ENCODE data around the gene CCDC33. TPM values are rescaled to one million over a fixed set of nuclear protein-coding genes. Genes with fewer than 3 reads are reported as not detected.

CCDC33 gene
- total RNA-seq, 1 experiment from 2014 or later, result not detected

DNA sequence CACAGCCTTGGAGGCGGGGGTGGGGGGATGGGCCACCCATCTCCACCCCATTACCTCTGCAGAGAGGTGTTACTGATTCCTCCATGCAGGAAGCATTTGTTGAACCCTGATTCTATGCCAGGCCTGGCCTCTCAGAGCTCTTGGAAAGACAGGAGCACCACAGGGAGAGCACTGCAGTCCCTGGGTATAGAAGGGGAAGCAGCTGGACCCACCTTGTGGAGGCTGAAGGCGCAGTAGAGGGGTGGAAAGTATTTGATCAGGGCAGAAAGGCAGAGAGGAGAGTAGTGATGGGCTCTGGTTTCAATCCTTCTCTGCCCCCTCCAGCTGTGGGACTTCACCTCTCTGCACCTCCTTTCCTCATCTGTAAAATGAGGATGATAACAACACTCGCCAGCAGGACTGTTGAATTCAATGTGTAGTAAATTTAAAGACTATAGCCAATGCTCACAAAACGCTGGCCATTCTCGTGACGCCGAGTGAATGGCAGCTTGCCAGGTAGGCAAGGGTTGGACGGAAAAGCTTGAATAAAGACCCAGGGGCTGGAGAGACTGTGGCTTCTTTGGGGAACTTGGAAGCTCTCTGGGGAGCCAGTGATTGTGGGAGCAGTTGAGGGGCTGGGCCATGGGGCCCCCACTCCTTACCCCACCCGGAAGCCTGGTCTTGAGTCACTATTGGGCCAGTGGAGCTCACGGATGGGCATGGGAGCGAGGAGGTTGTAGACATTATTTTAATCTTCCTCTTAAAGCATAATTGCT lies 8.0 kb upstream of the CCDC33 start:
- no peak for DNase-seq (ENCODE audit: extremely low read depth, low read depth)

DNA sequence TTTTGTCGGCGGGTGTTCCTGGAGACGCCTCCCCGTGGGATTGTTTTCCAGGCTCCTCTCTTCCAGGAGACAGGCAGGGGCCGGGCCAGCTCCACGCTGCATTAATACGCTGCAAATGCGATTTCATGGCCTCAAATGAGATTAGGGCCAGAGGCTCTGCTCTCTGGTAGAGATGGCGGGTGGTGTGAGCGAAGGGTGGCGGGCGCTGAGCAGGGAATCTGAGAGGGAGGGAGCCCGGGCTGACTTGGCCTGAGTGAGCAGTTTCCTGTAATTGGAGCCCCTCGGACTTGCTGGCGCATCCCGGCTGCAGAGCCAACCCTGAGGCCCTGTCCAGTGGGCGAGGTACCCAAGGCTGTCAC lies 7.4 kb upstream of the CCDC33 start:
- no peak for DNase-seq (ENCODE audit: extremely low read depth, low read depth)

DNA sequence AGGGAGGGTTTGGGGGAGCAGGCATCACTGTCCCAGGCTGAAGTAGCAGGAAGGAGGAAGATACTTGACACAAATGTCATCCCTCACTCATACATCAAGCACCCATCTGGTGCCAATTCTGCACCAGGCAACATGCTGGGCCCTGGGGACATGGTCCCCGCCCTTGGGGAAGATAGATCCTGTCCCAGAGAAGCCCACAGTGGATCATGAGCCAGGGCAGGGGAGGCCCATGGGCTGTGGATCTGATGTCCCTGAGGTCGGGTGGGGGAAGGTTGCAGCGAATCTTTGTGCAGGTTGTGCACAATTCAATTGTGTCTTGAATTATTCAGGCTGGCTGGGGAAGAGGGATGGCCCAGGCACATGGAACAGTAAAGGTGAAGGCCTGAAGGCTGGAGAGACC lies 6.4 kb upstream of the CCDC33 start:
- DNase-seq (ENCODE audit: extremely low read depth, low read depth), result no peak

DNA sequence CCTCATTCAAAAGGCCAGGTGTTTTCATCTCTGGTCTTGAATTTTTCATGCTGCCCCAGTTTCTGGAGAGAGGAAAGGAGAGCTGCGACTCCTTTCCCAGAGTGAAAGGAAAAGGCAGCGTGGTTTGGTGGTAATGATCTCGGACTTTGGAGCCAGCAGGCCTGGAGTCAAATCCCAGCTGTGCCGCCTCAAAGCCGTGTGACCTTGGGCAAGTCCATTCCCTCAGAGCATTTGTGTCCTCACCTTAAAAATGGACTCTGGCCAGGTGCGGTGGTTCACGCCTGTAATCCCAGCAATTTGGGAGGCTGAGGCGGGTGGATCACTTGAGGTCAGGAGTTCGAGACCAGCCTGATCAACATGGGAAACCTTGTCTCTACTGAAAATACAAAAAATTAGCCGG lies 4.7 kb upstream of the CCDC33 start:
- no peak for DNase-seq (ENCODE audit: extremely low read depth, low read depth)

DNA sequence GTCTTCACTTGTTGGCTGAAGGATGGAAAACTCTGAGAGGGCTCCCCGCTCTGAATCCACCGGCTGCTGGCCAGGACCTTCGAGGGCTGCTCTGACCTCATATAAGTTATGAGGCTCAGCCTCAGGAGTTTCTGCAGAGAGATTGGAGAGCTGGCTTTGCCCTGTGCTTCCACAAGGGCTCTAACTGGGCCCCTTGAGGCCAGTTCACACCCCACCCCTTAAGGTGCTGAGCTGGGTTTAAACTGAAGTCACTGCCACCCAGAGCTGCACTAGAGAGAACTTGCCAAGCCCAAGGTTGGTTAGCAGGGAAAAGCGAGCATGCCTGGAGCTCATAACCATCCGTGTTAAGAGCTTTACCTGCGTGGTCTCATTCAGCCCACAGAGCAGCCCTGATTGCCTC lies 2.8 kb upstream of the CCDC33 start:
- DNase-seq (ENCODE audit: extremely low read depth, low read depth), result no peak

DNA sequence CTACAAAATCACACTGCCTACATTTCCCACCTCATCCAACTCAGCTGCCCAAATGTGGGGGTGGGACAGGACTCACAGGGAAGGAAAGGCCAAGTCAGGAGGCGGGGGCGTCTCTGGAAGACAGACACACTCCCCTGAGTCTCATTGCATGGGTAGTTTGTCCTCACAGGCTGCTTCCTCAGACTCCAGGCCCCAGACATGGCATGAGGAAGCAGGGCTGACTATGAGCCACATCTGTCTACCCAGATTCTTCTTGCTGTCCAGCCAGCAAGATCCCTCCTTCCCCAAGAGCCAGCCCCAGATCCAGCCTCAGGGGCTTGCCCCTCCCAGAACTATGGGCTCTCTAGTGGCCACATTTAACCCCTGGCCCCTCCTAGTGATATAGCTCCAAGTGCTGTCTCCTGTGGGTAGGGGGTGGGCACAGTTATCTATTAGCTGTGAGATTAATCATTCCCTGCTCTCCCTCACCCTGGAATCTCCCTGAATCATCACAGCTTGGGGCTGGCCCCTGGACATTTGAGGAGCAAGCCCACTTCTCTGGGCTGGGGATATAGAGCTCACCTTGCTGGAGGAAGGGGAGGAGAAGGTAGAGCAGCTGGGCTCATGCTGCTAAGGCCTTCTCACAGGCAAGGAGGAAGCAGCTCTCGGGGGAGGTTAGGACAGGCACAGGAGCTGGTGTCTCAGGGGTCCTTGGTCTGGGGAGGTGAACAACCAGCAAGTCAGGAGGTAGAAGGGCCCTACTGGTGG lies 2.1 kb upstream of the CCDC33 start:
- DNase-seq (ENCODE audit: extremely low read depth, low read depth), result no peak

DNA sequence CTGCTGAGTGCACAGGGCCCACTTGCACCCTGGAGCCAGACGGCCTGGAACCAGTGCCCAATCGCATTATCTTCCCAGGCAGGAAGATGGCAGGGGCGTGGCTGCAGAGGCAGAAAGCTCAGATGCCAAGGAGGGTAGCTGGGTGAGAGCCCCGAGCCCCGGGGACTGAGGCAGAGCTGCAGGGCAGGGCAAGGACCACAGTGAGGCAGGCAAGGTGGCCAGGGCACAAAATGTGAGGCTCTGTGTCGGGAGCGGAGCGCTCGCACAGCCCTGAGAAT lies 1.6 kb upstream of the CCDC33 start:
- no peak for DNase-seq (ENCODE audit: extremely low read depth, low read depth)

DNA sequence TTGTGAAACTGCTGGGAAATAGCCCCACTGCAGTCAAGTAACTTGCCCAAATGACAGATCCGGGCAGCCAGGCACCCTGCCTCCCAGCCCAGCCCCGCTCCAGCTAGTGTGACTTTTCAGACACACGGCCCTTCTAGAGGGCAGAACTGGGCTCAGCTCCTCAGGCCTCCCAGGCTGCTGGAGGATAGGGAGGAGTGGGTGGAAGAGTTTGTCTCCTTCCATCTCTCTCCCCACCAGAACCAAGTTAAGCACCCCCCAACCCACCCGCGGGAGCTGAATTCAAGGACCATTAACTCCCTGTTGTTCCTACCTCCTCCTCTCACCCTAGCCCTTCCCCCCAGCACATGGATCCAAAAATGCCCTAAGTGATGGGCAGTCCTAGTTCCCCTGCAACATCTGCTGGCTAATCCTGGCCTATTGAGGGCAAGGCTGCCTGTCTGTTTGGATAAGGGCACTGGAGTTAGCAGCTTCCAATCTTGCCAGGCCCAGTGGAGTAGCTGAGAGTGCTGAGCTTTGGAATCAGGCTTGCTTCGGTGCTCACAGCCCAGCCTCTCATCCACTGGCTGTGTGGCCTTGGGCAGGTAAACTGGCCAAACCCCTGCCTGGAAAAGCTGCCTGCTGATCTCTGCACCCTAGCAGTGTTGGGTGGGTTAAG lies 3.1 kb downstream of the CCDC33 start:
- DNase-seq (ENCODE audit: extremely low read depth, low read depth), result no peak

DNA sequence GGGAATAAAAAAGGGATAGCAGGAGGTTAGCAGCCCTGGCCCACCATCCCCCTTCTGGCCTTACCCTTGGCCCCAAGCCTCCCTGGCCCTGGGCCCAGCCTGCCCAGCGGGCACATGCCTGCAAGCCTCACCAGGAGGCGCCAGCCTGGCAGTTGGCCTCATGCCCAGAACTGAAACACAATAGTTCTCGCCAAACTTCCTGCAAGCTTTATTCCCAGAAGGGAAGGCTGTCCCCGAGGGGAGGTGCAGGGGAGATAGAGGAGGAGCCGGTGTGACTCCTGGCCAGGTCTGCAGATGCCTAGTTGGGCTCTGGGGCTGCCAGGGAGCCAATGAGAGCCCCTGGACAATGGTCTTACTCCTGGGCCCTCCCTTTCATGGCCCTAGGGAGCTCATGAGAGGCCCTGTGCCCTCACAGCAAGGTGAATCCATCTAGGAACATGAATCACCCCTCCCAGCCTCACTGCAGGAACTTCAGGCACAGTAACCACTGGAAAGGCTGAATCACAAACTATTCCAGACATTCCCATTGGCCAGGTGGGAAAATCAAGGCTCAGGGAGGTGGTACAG lies 4.0 kb downstream of the CCDC33 start:
- DNase-seq (ENCODE audit: extremely low read depth, low read depth), result peak; percentile 29

DNA sequence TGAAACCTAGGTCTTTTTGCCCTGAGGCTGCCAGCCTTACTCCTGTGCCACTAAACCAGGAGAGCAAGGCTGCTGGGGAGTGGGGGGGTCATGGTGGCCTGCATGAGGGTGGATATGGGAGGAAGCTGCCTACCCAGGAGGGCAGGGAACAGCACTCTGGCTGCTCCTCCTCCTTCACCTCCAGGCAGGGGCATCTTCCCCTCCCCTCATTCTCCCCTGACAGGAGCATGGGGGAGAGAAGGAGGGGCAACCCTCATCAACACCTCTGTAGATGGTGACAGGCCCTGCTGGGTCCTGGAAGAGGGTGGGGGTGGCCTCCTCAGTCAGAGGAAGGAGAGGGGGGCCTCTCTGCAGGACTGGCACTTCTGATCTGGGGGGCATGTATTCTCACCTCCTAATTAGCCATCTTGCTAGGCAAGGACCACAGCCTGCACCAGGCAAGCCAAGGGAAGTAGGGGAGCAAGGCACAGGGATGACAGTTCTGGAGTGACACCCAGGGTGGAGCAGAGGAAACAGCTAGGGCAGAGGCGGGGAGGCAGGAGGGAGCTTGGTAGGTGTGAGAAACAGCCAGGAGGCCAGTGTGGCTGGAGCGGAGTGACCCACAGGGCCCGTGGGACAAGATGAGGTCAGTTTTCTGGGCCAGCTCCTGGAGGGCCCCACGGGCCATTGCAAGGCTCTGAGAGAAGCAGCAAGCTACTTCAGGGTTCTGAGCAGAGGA lies 4.9 kb downstream of the CCDC33 start:
- DNase-seq (ENCODE audit: extremely low read depth, low read depth), result no peak

DNA sequence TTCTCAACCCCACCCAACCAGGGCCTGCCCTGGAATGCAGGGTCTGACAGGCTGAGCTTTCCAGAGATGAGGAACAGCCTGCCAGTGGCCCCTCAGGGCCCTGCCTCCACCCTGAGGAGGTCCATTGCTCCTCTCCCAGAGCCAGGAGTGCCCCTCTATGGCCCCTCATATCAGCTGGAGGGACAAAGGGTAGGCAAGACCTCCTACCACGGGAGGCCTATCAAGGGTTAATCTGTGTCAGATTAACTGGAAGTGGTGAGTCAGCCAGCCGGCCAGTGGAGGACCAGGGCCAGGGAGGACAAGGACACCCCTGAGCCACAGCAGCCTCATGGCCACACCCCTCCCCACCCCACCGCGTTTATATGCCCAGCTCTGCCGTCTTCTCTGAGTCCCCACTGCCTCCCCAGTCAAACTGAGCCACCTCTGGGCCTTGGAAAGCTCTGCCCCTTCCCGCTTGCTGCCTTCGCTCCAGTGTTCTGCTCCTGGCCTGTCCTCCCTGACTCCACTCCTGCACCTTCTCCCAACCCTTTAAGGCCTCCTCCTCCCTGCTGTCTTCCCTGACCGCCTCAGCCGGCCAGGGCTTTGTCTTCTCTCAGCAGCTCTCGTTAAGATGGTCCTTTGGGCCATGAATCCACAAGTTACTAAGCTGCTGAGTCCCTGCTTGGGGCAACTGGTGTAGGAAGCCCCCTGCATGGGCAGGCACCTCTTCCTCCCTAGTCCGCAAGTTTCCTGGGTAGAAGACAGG lies 6.5 kb downstream of the CCDC33 start:
- DNase-seq (ENCODE audit: extremely low read depth, low read depth), result no peak

DNA sequence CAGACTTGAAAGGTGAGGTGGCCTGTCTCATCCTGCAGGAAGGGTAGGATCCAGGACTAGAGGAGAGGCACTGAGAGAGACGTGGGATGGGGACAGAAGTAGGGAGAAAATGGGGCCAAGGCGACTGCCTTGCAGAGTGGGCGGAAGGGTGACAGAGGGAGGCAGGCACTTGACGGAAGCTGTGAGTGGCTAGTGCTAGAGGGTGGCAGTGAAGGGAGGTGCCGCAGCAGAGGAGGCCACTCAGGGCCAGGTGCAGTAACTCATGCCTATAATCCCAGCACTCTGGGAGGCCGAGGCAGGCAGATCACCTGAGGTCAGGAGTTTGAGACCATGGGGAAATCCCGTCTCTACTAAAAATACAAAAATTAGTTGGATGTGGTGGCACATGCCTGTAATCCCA lies 7.3 kb downstream of the CCDC33 start:
- DNase-seq (ENCODE audit: extremely low read depth, low read depth), result no peak

DNA sequence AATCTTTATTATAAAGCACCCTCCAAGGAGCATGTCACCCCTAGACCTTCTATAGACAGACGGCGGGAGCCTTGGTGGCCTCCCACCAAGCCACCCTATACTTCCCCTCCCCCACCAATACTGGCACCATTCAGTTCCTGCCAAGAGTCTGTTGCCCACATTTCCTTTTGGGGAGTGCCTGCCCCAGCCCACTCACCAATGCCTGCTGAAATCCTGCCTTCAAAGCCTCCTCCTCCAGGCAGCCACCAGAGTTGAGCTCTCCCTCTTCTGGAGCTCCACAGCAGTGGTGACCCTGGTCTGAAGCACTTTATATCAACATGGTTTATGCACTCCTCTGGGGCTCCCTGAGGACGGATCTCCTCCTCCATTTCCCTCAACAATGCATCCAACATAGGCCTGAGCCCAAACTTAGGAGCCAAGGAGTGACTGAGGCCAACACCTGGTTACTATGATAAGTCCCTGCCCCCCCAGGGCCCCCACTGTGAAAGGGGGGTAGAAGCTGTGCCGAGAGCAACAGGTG lies 8.8 kb downstream of the CCDC33 start:
- DNase-seq (ENCODE audit: extremely low read depth, low read depth), result no peak

DNA sequence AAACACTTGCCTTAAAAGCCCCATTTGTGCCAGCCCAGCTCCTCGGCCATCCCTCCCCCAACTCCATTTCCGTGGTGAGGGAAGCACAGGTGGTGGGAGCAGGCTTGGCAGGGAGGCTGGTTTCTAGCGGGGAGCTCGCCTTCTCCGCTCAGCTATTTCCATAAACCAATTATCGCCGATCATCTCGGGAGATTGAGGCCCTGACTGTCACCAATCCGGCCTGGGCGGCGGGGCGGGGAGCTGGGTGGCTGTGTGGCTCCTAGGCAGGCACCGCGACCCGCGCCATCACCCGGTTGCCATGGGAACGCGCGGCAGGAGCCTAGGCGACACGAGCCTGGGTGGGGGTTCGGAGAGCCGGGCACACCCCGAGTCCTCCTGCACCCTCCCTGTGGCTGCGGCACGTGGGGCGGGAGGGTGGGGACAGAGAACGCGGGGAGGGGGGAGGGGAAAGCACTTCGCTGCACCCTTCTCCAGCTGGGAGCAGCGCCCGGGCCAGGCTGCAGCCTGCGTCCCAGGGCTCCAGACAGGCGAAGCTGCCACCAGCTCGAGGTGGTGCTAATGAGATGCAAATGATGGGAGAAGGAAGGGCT lies 9.3 kb downstream of the CCDC33 start:
- no peak for DNase-seq (ENCODE audit: extremely low read depth, low read depth)

DNA sequence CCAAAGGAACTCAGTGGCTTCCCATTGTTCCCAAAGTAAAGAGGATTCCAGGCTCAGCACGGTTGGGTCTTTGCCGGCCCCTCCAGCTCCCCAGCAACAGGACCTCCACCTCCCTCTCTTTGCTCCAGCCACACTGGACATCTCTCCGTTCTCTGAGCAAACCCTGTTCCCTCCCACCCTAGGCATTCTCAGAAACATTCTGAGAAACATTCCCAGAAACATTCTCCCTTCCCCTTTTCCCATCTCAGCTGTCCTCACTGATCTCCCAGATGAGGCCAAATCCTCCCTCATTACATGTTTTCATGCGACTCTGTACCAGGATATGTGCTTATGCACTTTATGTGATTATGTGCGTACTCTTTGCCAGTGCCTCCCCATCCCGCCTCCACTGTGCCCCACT lies 14.1 kb downstream of the CCDC33 start:
- no peak for DNase-seq (ENCODE audit: extremely low read depth, low read depth)

DNA sequence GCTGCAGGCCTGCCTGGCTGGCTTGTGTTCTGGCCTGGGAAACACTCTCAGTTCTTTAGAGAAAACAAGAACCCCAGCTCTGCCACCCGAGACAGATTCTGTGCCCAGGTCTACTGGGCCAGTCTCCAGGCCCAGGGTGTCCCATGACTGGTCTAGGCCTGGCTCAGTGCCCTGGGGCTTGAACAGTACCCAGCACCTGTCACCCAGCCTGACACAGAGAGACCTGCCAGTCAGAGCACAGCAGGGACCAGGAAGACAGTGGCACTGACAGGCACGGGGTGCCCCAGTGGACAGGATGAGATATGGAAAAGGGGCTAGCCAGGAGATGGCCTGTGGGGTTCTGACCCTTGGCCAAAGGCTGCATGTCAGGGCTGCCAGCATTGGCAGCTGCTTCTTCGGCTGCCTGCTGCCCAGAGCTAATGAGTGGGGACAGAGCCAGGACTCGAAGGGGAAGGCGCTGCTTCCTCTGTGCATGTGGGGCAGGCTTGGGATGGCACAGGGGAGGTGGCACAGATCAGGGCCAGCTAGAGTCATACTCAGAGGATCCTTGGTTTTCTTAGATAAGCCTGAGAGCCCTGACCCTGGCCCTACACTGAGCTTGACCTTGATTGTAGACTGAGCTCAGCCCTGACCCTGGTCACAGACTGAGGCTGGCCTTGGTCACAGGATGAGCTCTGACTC lies 15.1 kb downstream of the CCDC33 start:
- DNase-seq (ENCODE audit: extremely low read depth, low read depth), result no peak

DNA sequence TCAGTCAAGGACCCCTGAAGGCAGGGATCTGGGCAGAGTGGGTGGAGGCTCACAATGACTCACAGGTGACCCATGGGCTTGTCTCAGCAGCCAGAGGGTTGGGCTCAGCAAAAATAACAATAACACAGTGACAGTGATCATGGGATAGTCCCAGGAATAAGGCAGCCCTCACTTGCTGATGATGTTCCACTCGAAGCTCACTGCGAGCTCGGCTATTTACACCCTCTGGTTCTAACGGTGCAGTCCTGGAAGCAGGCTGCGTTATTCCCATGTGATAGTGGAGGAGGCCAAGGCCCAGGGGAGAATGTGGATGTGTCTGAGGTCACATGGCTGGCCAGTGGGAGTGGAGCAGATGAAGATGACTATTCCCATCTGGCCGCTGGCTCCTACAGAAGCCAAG lies 16.2 kb downstream of the CCDC33 start:
- DNase-seq (ENCODE audit: extremely low read depth, low read depth), result no peak

DNA sequence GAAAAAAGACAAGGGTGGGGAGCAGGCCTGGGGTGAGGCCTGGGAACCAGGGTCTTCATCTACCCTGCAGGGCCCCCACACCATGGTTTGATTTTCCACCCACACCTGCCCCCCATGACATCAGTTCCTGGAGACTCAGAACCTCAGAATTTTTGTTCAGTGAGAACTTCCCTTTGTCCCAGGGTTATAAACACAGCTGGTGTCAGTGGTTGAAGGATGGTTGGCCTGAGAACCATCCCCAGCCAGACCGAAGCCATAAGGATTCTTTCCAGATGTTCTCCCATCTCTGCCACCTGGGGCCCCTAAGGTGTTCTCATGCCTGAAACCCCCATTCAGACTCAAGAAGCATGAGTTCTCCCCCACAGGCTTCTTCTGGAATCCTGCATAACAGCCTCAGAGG lies 16.6 kb downstream of the CCDC33 start:
- DNase-seq (ENCODE audit: extremely low read depth, low read depth), result no peak

DNA sequence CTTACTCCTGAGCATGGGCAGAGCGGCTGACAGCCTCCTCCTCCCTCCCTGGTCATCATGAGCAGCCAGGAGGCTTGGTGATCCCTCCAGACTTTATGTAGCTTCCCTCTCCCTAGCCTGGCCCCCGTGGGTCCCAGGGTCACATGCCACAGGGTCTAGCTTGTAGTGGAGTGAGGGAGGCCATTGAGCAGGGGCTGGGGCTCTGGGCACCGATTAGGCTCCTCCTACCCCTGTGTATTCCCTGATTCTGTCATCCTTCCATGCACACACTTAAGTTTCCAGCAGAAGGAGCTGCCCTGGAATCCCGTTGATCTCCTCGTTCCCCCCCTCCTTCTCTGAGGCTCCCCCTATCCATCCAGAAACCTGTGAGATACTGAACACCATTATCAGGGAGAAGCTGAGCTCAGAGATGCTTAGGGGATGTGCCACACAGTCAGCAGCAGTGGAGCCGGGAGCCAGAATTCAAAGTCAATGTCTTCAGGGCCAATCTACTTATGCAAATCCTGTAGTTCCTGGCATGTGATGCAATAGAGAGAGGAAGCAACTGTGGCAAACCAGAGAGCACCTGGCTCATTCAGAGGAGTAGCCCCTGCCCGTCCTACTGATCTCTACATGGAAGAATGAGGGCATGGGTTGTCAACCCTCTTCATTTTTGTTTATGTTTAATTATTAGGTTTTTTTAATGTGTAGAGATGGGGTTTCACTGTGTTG lies 17.2 kb downstream of the CCDC33 start:
- DNase-seq (ENCODE audit: extremely low read depth, low read depth), result no peak
